GM21786 (cell line): ENCODE results near the gene FNDC8.
"Not testable (repeated sequence)": the region's sequence is repeated elsewhere in the genome, so short reads cannot be mapped to it uniquely, and the experiment has no call there.

ENCODE experiments used
- ATAC-seq: cut with Tn5 transposase; IDR thresholded peaks from one replicate; pipeline ENCODE4 v1.9.1; 2021; ENCODE audit not compliant: unreplicated experiment

FNDC8 gene

GRCh38 chr17:35094902-35095301 is 26.5 kb upstream of the FNDC8 start:
- ATAC-seq: no peak

GRCh38 chr17:35095741-35096140 is 25.7 kb upstream of the FNDC8 start:
- ATAC-seq: no peak

- ATAC-seq: no peak
Observed at GRCh38 chr17:35097776-35098175, 23.6 kb upstream of the FNDC8 start.

GRCh38 chr17:35099908-35100307 is 21.5 kb upstream of the FNDC8 start:
- ATAC-seq: no peak

- no peak for ATAC-seq
Observed at GRCh38 chr17:35101036-35101435, 20.4 kb upstream of the FNDC8 start.

- no peak for ATAC-seq
Observed at GRCh38 chr17:35101725-35102124, 19.7 kb upstream of the FNDC8 start.

GRCh38 chr17:35103271-35103670 is 18.1 kb upstream of the FNDC8 start:
- ATAC-seq: no peak

- no peak for ATAC-seq
Observed at GRCh38 chr17:35104844-35105450, 16.5 kb upstream of the FNDC8 start.

GRCh38 chr17:35110791-35111190 is 10.6 kb upstream of the FNDC8 start:
- not testable (repeated sequence) for ATAC-seq

GRCh38 chr17:35116845-35117244 is 4.6 kb upstream of the FNDC8 start:
- ATAC-seq: no peak

- ATAC-seq: peak; percentile 43
Observed at GRCh38 chr17:35117984-35118383, 3.4 kb upstream of the FNDC8 start.

GRCh38 chr17:35119370-35120165 is 1.8 kb upstream of the FNDC8 start, which contains the start of gene RAD51D:
Gene RAD51D (minus strand): TSS chr17:35119860. CDS start chr17:35119613, 247 bp downstream.
- ATAC-seq: peak; percentile 63

GRCh38 chr17:35127751-35128514 is 6.5 kb downstream of the FNDC8 start:
- ATAC-seq: no peak

- no peak for ATAC-seq
Observed at GRCh38 chr17:35129154-35129972, 7.9 kb downstream of the FNDC8 start.

GRCh38 chr17:35129973-35130351 is 8.5 kb downstream of the FNDC8 start:
- no peak for ATAC-seq

GRCh38 chr17:35130392-35130791 is 9.0 kb downstream of the FNDC8 start:
- no peak for ATAC-seq

GRCh38 chr17:35132099-35132498 is 10.7 kb downstream of the FNDC8 start:
- no peak for ATAC-seq

GRCh38 chr17:35132816-35133550 is 11.6 kb downstream of the FNDC8 start:
- ATAC-seq: no peak

- ATAC-seq: no peak
Observed at GRCh38 chr17:35135322-35135721, 13.9 kb downstream of the FNDC8 start.

GRCh38 chr17:35138218-35138617 is 16.8 kb downstream of the FNDC8 start:
- no peak for ATAC-seq
